Panc1 (cell line): ENCODE measurements around the gene BICD1. TPM values are rescaled to one million over a fixed set of nuclear protein-coding genes. Genes with fewer than 3 reads are reported as not detected.
A peak's percentile ranks its signal among the peaks of the same experiment; 100 is the strongest.

ENCODE experiments used
- ATAC-seq: fragments of 200-7000 bp; cut with Tn5 transposase; 2 replicates; pipeline ENCODE4 v1.9.1; 2020; ENCODE audit warnings: mild to moderate bottlenecking, moderate library complexity
- BruUV-seq: library from RNA; stranded (reverse); fragments of 400-500 nt; replicated peaks from 2 replicates; lab custom pipeline; 2021; lab: Mats Ljungman, UMichigan
- CTCF ChIA-PET: fragments of 300-600 bp; sonication (Branson Sonifier 250); formaldehyde crosslinking; loops from one replicate; lab custom pipeline; 2022; ENCODE audit warnings: antibody characterized with exemption; lab: Charles Lee
- POLR2A ChIA-PET: fragments of 300-600 bp; sonication (Branson Sonifier 250); formaldehyde crosslinking; loops from one replicate; lab custom pipeline; 2022; ENCODE audit warnings: antibody characterized with exemption; lab: Charles Lee
- DNase-seq: peaks from one replicate; pipeline ENCODE4 v3.0.0-alpha.2; 2010; ENCODE audit warnings: low read depth, low spot score
- H3K27ac ChIP-seq: 2 replicates; pipeline ENCODE4 v1.5.1; 2011; ENCODE audit warnings: mild to moderate bottlenecking, low read length, inconsistent platforms
- H3K27me3 ChIP-seq: fragments of 200-500 bp; sonication (Bioruptor generic); 2 replicates; pipeline ENCODE4 v1.6.0; 2014; ENCODE audit warnings: low read length, inconsistent platforms; ENCODE audit not compliant: control insufficient read depth, insufficient read depth
- H3K36me3 ChIP-seq: fragments of 200-500 bp; sonication (Bioruptor generic); 2 replicates; pipeline ENCODE4 v1.5.1; 2014; ENCODE audit warnings: inconsistent platforms, mild to moderate bottlenecking, low read length, moderate library complexity; ENCODE audit not compliant: control insufficient read depth, insufficient read depth
- H3K4me1 ChIP-seq: 2 replicates; pipeline ENCODE4 v1.5.1; 2011; ENCODE audit warnings: inconsistent platforms, mild to moderate bottlenecking, low read length, moderate library complexity; ENCODE audit not compliant: control insufficient read depth, insufficient read depth
- H3K4me3 ChIP-seq, 2 experiments: 2 replicates each; pipeline ENCODE4 v1.5.1; 2011 to 2012; ENCODE audit warnings: low read depth in 2 of 2, low read length in 2 of 2, mild to moderate bottlenecking in 2 of 2, inconsistent platforms in 1 of 2, moderate library complexity in 1 of 2
- H3K9me3 ChIP-seq: fragments of 200-500 bp; sonication (Bioruptor generic); 2 replicates; pipeline ENCODE4 v1.5.1; 2014; ENCODE audit warnings: low read depth, mild to moderate bottlenecking, inconsistent platforms, low read length, moderate library complexity; ENCODE audit not compliant: control insufficient read depth, insufficient read depth
- CTCF ChIP-seq: fragments of 450-650 bp; IDR thresholded peaks from 2 replicates; pipeline ENCODE4 v1.5.1; 2017; ENCODE audit warnings: mild to moderate bottlenecking
- POLR2AphosphoS5 ChIP-seq: IDR thresholded peaks from 2 replicates; pipeline ENCODE4 v1.6.1; 2012; ENCODE audit warnings: mild to moderate bottlenecking, low read depth, low read length, moderate library complexity
- REST ChIP-seq, 2 experiments: IDR thresholded peaks; 2 replicates each; pipeline ENCODE4 v1.6.1; 2011 to 2012; ENCODE audit warnings: low read depth in 2 of 2, control low read depth in 1 of 2, low read length in 1 of 2, mild to moderate bottlenecking in 1 of 2, moderate library complexity in 1 of 2; ENCODE audit not compliant: insufficient read depth in 1 of 2
- SIN3A ChIP-seq: IDR thresholded peaks from 2 replicates; pipeline ENCODE4 v1.6.1; 2012; ENCODE audit warnings: low read depth, mild to moderate bottlenecking, low read length, moderate library complexity, borderline replicate concordance; ENCODE audit not compliant: insufficient read depth
- TCF7L2 ChIP-seq: IDR thresholded peaks from 2 replicates; pipeline ENCODE4 v1.6.1; 2011; ENCODE audit warnings: mild to moderate bottlenecking, low read depth, low read length, inconsistent platforms
- in situ Hi-C: cut with HindIII; loops from 2 replicates; pipeline ENCODE4 v1.10.0; 2016; ENCODE audit warnings: low sequenced_read_pairs, low pct_unique_long_range_greater_than_20kb
- intact Hi-C: fragments of 100-400 bp; cut with micrococcal nuclease; formaldehyde crosslinking; loops from one replicate; pipeline ENCODE4 v1.10.0; 2022; ENCODE audit not compliant: unreplicated experiment
- total RNA-seq: library from RNA; stranded (reverse); gene quantifications from one replicate; pipeline ENCODE4 v1.2.1, GENCODE V29; 2021; ENCODE audit not compliant: unreplicated experiment

The BICD1 gene
- total RNA-seq, 1 experiment from 2014 or later, result 40.0 TPM

GRCh38 chr12:32272465-32272864, 165.8 kb downstream of the BICD1 start:
- Histone ChIP-seq H3K4me1 (peaks cover 6% of the 10 kb centered on the region; the same call in 1 of the 2 replicates), H3K27me3 (no peaks in the 10 kb centered on the region), H3K4me3 (no peak overlapping the region), H3K36me3 (no peaks in the 10 kb centered on the region), H3K9me3 (no peaks in the 10 kb centered on the region), H3K27ac (no peak overlapping the region)
- DNase-seq (no peak), ATAC-seq (no peak)
- TF ChIP-seq TCF7L2 (no peak), REST (IDR thresholded peaks at IDR 0.05; ENCODE audit: insufficient read depth in 1 of 2, low read depth in 2 of 2, low read length in 1 of 2) (no peak), SIN3A (no peak), POLR2AphosphoS5 (no peak), CTCF (no peak)
- BruUV-seq, result no TSS peak
- in situ Hi-C loops (no loop called here), intact Hi-C loops (no loop called here)
- ChIA-PET CTCF (no interaction called here), POLR2A (no interaction called here)

- TF ChIP-seq POLR2AphosphoS5, result no peak
- TF ChIP-seq REST (IDR thresholded peaks at IDR 0.05; ENCODE audit: insufficient read depth in 1 of 2, low read depth in 2 of 2, low read length in 1 of 2), result no peak
- no peak for TF ChIP-seq SIN3A
- TF ChIP-seq CTCF, result no peak
- TF ChIP-seq TCF7L2, result no peak
- ATAC-seq, result no peak
- in situ Hi-C loops, result no loop called here
- intact Hi-C loops, result no loop called here
- Histone ChIP-seq H3K36me3 (no peaks in the 10 kb centered on the region), H3K4me1 (peaks cover 6% of the 10 kb centered on the region; the same call in 1 of the 2 replicates), H3K27me3 (no peaks in the 10 kb centered on the region), H3K4me3 (no peak overlapping the region), H3K27ac (no peak overlapping the region), H3K9me3 (no peaks in the 10 kb centered on the region)
- CTCF ChIA-PET, result no interaction called here
- peak; percentile 8 for DNase-seq
- POLR2A ChIA-PET, result no interaction called here
- BruUV-seq, result no TSS peak
These were observed 166.4 kb downstream of the BICD1 start for GRCh38 chr12:32273063-32273522.
